Measurements from ENCODE around the gene WASL. TPM values are rescaled to one million over a fixed set of nuclear protein-coding genes. Genes with fewer than 3 reads are reported as not detected.

Gene WASL
- total RNA-seq, 2 donors from 2014 or later: 37.2 to 43.5 TPM

GRCh38 chr7:123719197-123719721, 29.5 kb downstream of the WASL start:
- Histone ChIP-seq H3K4me3 (no peak overlapping the region), H3K27me3 (replicated peaks; ENCODE audit: insufficient read depth) (no peaks in the 10 kb centered on the region), H3K36me3 (no peaks in the 10 kb centered on the region), H3K4me1 (ENCODE audit: control insufficient read depth in 1 of 2, low read depth in 2 of 2) (peaks cover 9 to 36% of the 10 kb centered on the region in 2 donors), H3K9me3 (no peaks in the 10 kb centered on the region), H3K27ac (no peak overlapping the region)
- DNase-seq (ENCODE audit: low spot score) (no peak), ATAC-seq (ENCODE audit: insufficient number of reproducible peaks, low FRiP score, low read depth) (no peak)
- TF ChIP-seq CTCF (IDR thresholded peaks at IDR 0.05): no peak

GRCh38 chr7:123718773-123719172, 30.0 kb downstream of the WASL start:
- DNase-seq (ENCODE audit: low spot score) (no peak), ATAC-seq (ENCODE audit: insufficient number of reproducible peaks, low FRiP score, low read depth) (no peak)
- H3K36me3 ChIP-seq: no peaks in the 10 kb centered on the region
- H3K27ac ChIP-seq: no peak overlapping the region
- H3K9me3 ChIP-seq: no peaks in the 10 kb centered on the region
- no peak overlapping the region for H3K4me3 ChIP-seq
- TF ChIP-seq CTCF (IDR thresholded peaks at IDR 0.05): no peak
- no peaks in the 10 kb centered on the region for H3K27me3 ChIP-seq (replicated peaks; ENCODE audit: insufficient read depth)
- peaks cover 8 to 31% of the 10 kb centered on the region in 2 donors for H3K4me1 ChIP-seq (ENCODE audit: control insufficient read depth in 1 of 2, low read depth in 2 of 2)

GRCh38 chr7:123717689-123718088, 31.1 kb downstream of the WASL start:
- TF ChIP-seq CTCF (IDR thresholded peaks at IDR 0.05): no peak
- Histone ChIP-seq H3K27me3 (replicated peaks; ENCODE audit: insufficient read depth) (no peaks in the 10 kb centered on the region), H3K4me1 (ENCODE audit: control insufficient read depth in 1 of 2, low read depth in 2 of 2) (peaks cover 1 to 20% of the 10 kb centered on the region in 2 donors), H3K4me3 (no peak overlapping the region), H3K36me3 (no peaks in the 10 kb centered on the region), H3K9me3 (no peaks in the 10 kb centered on the region), H3K27ac (no peak overlapping the region)
- DNase-seq (ENCODE audit: low spot score) (no peak), ATAC-seq (ENCODE audit: insufficient number of reproducible peaks, low FRiP score, low read depth) (no peak)

GRCh38 chr7:123716877-123717276, 31.9 kb downstream of the WASL start:
- ATAC-seq (ENCODE audit: insufficient number of reproducible peaks, low FRiP score, low read depth) (no peak), DNase-seq (ENCODE audit: low spot score) (no peak)
- Histone ChIP-seq H3K4me1 (ENCODE audit: control insufficient read depth in 1 of 2, low read depth in 2 of 2) (peaks cover 7 to 21% of the 10 kb centered on the region in 2 donors), H3K4me3 (no peak overlapping the region), H3K27ac (no peak overlapping the region), H3K36me3 (no peaks in the 10 kb centered on the region), H3K9me3 (no peaks in the 10 kb centered on the region), H3K27me3 (replicated peaks; ENCODE audit: insufficient read depth) (no peaks in the 10 kb centered on the region)
- TF ChIP-seq CTCF (IDR thresholded peaks at IDR 0.05): no peak

GRCh38 chr7:123715799-123716198, 33.0 kb downstream of the WASL start:
- no peak for TF ChIP-seq CTCF (IDR thresholded peaks at IDR 0.05)
- Histone ChIP-seq H3K27ac (no peak overlapping the region), H3K9me3 (no peaks in the 10 kb centered on the region), H3K4me3 (no peak overlapping the region), H3K27me3 (replicated peaks; ENCODE audit: insufficient read depth) (no peaks in the 10 kb centered on the region), H3K36me3 (no peaks in the 10 kb centered on the region), H3K4me1 (ENCODE audit: control insufficient read depth in 1 of 2, low read depth in 2 of 2) (peaks cover 7 to 29% of the 10 kb centered on the region in 2 donors)
- no peak for ATAC-seq (ENCODE audit: insufficient number of reproducible peaks, low FRiP score, low read depth)
- DNase-seq (ENCODE audit: low spot score): no peak
